DMS153 (cell line): ENCODE results near the gene WWOX.

Experiments
- DNase-seq: peaks from one replicate; lab custom pipeline; 2025; lab: John Stamatoyannopoulos, UW

WWOX gene

GRCh38 chr16:78146807-78147206 lies 47.4 kb downstream of the WWOX start:
- DNase-seq, result peak; percentile 19

GRCh38 chr16:78147911-78148401 lies 48.5 kb downstream of the WWOX start:
- DNase-seq, result peak; percentile 52

- no peak for DNase-seq
These were observed 50.8 kb downstream of the WWOX start for GRCh38 chr16:78150233-78150632.

- DNase-seq, result no peak
These were observed 55.4 kb downstream of the WWOX start for GRCh38 chr16:78154729-78155461.

- DNase-seq, result no peak
These were observed 56.4 kb downstream of the WWOX start for GRCh38 chr16:78155791-78156345.

GRCh38 chr16:78161023-78161729 lies 61.7 kb downstream of the WWOX start:
- DNase-seq, result no peak

- no peak for DNase-seq
These were observed 64.6 kb downstream of the WWOX start for GRCh38 chr16:78163772-78164670.

- no peak for DNase-seq
These were observed 71.1 kb downstream of the WWOX start for GRCh38 chr16:78170494-78170933.

GRCh38 chr16:78175287-78175686 lies 75.8 kb downstream of the WWOX start:
- no peak for DNase-seq

GRCh38 chr16:78176435-78176834 lies 77.0 kb downstream of the WWOX start:
- DNase-seq, result no peak

GRCh38 chr16:78177218-78177617 lies 77.8 kb downstream of the WWOX start:
- no peak for DNase-seq

- DNase-seq, result no peak
These were observed 78.5 kb downstream of the WWOX start for GRCh38 chr16:78177987-78178386.

GRCh38 chr16:78179666-78180065 lies 80.2 kb downstream of the WWOX start:
- peak; percentile 34 for DNase-seq

- DNase-seq, result no peak
These were observed 80.9 kb downstream of the WWOX start for GRCh38 chr16:78180349-78180748.

- peak; percentile 78 for DNase-seq
These were observed 84.2 kb downstream of the WWOX start for GRCh38 chr16:78183437-78184237.

GRCh38 chr16:78184238-78185183 lies 85.1 kb downstream of the WWOX start:
- DNase-seq, result peak; percentile 93

- DNase-seq, result no peak
These were observed 89.7 kb downstream of the WWOX start for GRCh38 chr16:78189121-78189520.

- DNase-seq, result no peak
These were observed 93.5 kb downstream of the WWOX start for GRCh38 chr16:78192734-78193488.

- no peak for DNase-seq
These were observed 95.5 kb downstream of the WWOX start for GRCh38 chr16:78194948-78195347.
